ENCODE measurements around the gene ADAM33. TPM values are rescaled to one million over a fixed set of nuclear protein-coding genes. Genes with fewer than 3 reads are reported as not detected.

Gene ADAM33
- total RNA-seq, 1 donor from 2014 or later = not detected

GRCh38 chr20:3652676-3653596, 28.9 kb downstream of the ADAM33 start:
- no peak overlapping the region for H3K4me3 ChIP-seq (ENCODE audit: low read depth, low read length)
- no peak for TF ChIP-seq CTCF (conservative IDR thresholded peaks at IDR 0.05; ENCODE audit: low read depth, low read length)
- DNase-seq (ENCODE audit: low read depth) = no peak

- TF ChIP-seq CTCF (conservative IDR thresholded peaks at IDR 0.05; ENCODE audit: low read depth, low read length) = no peak
- DNase-seq (ENCODE audit: low read depth) = no peak
- H3K4me3 ChIP-seq (ENCODE audit: low read depth, low read length) = no peak overlapping the region
These were observed 29.6 kb downstream of the ADAM33 start for GRCh38 chr20:3652221-3652620.

- TF ChIP-seq CTCF (conservative IDR thresholded peaks at IDR 0.05; ENCODE audit: low read depth, low read length) = no peak
- DNase-seq (ENCODE audit: low read depth) = no peak
- H3K4me3 ChIP-seq (ENCODE audit: low read depth, low read length) = no peak overlapping the region
These were observed 30.4 kb downstream of the ADAM33 start for GRCh38 chr20:3651204-3651962.

GRCh38 chr20:3648951-3649350, 32.9 kb downstream of the ADAM33 start:
- no peak overlapping the region for H3K4me3 ChIP-seq (ENCODE audit: low read depth, low read length)
- no peak for TF ChIP-seq CTCF (conservative IDR thresholded peaks at IDR 0.05; ENCODE audit: low read depth, low read length)
- DNase-seq (ENCODE audit: low read depth) = no peak

GRCh38 chr20:3647473-3647872, 34.3 kb downstream of the ADAM33 start:
- H3K4me3 ChIP-seq (ENCODE audit: low read depth, low read length) = no peak overlapping the region
- DNase-seq (ENCODE audit: low read depth) = no peak
- no peak for TF ChIP-seq CTCF (conservative IDR thresholded peaks at IDR 0.05; ENCODE audit: low read depth, low read length)

- no peak overlapping the region for H3K4me3 ChIP-seq (ENCODE audit: low read depth, low read length)
- no peak for DNase-seq (ENCODE audit: low read depth)
- TF ChIP-seq CTCF (conservative IDR thresholded peaks at IDR 0.05; ENCODE audit: low read depth, low read length) = no peak
These were observed 35.2 kb downstream of the ADAM33 start for GRCh38 chr20:3646651-3647050.

Measured in epithelial cell of proximal tubule (primary cell).